Vagina (tissue), 2 donors: ENCODE data around the gene INSR. TPM values are rescaled to one million over a fixed set of nuclear protein-coding genes. Genes with fewer than 3 reads are reported as not detected.

Experiments used
- DNase-seq, 2 donors: peaks; one replicate each; pipeline ENCODE4 v3.0.0-alpha.2; 2017; ENCODE audit errors: extremely low spot score in 2 of 2
- H3K27ac ChIP-seq: fragments of 200-600 bp; sonication (generic); one replicate; pipeline ENCODE4 v1.5.1; 2019
- H3K27me3 ChIP-seq: fragments of 200-600 bp; sonication (generic); one replicate; pipeline ENCODE4 v1.5.1; 2019
- H3K36me3 ChIP-seq, 2 donors: fragments of 200-600 bp; sonication (generic); one replicate each; pipeline ENCODE4 v1.5.1; 2017 to 2019
- H3K4me1 ChIP-seq: fragments of 200-600 bp; sonication (generic); one replicate; pipeline ENCODE4 v1.5.1; 2019
- H3K4me3 ChIP-seq, 2 donors: fragments of 200-600 bp; sonication (generic); 1 replicate in 1 of 2; 2 replicates in 1 of 2; pipeline ENCODE4 v1.5.1; 2016 to 2019
- H3K9me3 ChIP-seq: fragments of 200-600 bp; sonication (generic); one replicate; pipeline ENCODE4 v1.5.1; 2019
- POLR2A ChIP-seq, 2 donors: fragments of 450-650 bp; IDR thresholded peaks; one replicate each; pipeline ENCODE4 v1.6.1; 2017; ENCODE audit warnings: antibody characterized with exemption in 2 of 2, mild to moderate bottlenecking in 2 of 2, moderate library complexity in 2 of 2
- POLR2AphosphoS5 ChIP-seq, 2 donors: sonication (generic); formaldehyde crosslinking; IDR thresholded peaks; one replicate each; pipeline ENCODE4 v1.9.0; 2017; ENCODE audit warnings: antibody characterized with exemption in 2 of 2, mild to moderate bottlenecking in 2 of 2, low read depth in 1 of 2; ENCODE audit not compliant: insufficient read depth in 1 of 2
- intact Hi-C: fragments of 100-400 bp; cut with DNase I; formaldehyde crosslinking; loops from one replicate; pipeline ENCODE4 v1.15.1; 2023
- total RNA-seq: library from RNA; depleted of rRNA; stranded (reverse); fragments of >200 nt; gene quantifications from one replicate; pipeline ENCODE4 v1.2.3, GENCODE V29; 2016
- TF ChIP-seq, protein P1 (sequence below), 3 experiments: fragments of 450-650 bp in 2 of 3; fragments of 200-600 bp in 1 of 3; sonication (generic) in 1 of 3; IDR thresholded peaks; one replicate each; pipeline ENCODE4 v1.5.1; 2017 to 2019; ENCODE audit warnings: antibody characterized with exemption in 3 of 3, mild to moderate bottlenecking in 2 of 3, moderate library complexity in 2 of 3

The INSR gene
- total RNA-seq, 1 donor from 2014 or later = 86.7 TPM

DNA sequence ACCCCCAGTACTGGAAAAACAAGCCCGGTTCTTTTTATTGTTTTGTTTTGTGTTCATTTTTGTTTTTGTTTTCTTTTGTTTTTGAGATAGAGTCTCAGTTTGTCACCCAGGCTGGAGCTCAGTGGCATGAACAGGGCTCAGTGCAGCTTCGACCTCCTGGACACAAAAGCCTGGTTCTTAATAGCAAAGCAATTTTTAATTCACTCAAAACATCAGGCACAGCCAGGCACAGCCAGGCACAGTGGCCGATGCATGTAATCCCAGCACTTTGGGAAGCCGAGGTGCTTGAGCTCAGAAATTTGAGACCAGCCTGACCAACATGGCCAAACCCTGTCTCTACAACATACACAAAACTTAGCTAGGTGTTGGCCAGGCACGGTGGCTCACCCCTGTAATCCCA lies 30.7 kb downstream of the INSR start:
- H3K9me3 ChIP-seq = no peaks in the 10 kb centered on the region
- H3K4me3 ChIP-seq = no peak overlapping the region
- no peaks in the 10 kb centered on the region for H3K27me3 ChIP-seq
- TF ChIP-seq POLR2A (IDR thresholded peaks at IDR 0.05) = no peak
- TF ChIP-seq, protein P1, sequence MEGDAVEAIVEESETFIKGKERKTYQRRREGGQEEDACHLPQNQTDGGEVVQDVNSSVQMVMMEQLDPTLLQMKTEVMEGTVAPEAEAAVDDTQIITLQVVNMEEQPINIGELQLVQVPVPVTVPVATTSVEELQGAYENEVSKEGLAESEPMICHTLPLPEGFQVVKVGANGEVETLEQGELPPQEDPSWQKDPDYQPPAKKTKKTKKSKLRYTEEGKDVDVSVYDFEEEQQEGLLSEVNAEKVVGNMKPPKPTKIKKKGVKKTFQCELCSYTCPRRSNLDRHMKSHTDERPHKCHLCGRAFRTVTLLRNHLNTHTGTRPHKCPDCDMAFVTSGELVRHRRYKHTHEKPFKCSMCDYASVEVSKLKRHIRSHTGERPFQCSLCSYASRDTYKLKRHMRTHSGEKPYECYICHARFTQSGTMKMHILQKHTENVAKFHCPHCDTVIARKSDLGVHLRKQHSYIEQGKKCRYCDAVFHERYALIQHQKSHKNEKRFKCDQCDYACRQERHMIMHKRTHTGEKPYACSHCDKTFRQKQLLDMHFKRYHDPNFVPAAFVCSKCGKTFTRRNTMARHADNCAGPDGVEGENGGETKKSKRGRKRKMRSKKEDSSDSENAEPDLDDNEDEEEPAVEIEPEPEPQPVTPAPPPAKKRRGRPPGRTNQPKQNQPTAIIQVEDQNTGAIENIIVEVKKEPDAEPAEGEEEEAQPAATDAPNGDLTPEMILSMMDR (IDR thresholded peaks at IDR 0.05) = no peak
- peaks cover 0 to 13% of the 10 kb centered on the region in 2 donors for H3K36me3 ChIP-seq
- no peak overlapping the region for H3K27ac ChIP-seq
- DNase-seq = no peak
- intact Hi-C loops = no loop called here
- peaks cover 45% of the 10 kb centered on the region for H3K4me1 ChIP-seq

DNA sequence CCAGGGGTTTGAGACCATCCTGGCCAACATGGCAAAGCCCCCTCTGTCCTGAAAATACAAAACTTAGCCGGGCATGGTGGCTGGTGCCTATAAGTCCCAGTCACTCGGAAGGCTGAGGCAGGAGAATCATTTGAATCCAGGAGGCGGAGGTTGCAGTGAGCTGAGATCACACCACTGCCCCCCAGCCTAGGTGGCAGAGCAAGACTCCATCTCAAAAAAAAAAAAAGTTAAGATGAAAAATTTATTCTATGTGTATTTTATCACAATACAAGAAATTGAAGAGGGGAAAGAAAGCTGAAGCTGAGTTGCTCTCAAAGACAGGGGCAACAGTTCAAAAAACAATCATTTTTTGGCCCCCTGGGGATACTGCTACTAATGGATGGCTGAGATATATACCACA lies 31.1 kb downstream of the INSR start:
- H3K4me1 ChIP-seq = peaks cover 50% of the 10 kb centered on the region

DNA sequence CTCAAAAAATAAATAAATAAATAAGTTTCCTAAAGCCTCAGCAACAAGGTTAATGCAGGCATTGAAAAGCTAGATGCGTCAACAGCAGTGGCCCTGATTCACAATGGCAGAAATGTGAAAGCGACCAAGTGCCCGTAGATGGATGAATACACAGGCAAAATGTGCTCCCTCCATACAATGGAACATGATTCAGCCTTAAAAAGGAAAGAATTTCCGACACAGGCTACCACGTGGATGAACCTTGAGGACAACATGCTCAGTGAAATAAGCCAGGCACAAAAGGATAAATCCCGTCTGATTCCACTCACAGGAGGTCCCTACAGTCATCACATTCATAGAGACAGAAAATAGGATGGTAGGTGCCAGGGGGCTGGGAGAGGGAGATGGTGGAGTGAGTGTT lies 31.7 kb downstream of the INSR start:
- peaks cover 56% of the 10 kb centered on the region for H3K4me1 ChIP-seq
- no peak overlapping the region for H3K27ac ChIP-seq
- intact Hi-C loops = no loop called here

More for the DNA sequence above, 31.1 kb downstream of the INSR start:
- no peaks in the 10 kb centered on the region for H3K9me3 ChIP-seq
- no peak overlapping the region for H3K4me3 ChIP-seq
- intact Hi-C loops = no loop called here
- TF ChIP-seq, protein P1 (IDR thresholded peaks at IDR 0.05) = no peak
- TF ChIP-seq POLR2AphosphoS5 (IDR thresholded peaks at IDR 0.05; ENCODE audit: insufficient read depth in 1 of 2, low read depth in 1 of 2) = no peak
- H3K27me3 ChIP-seq = no peaks in the 10 kb centered on the region
- DNase-seq = no peak
- no peak overlapping the region for H3K27ac ChIP-seq
- H3K36me3 ChIP-seq = peaks cover 0 to 13% of the 10 kb centered on the region in 2 donors

DNA sequence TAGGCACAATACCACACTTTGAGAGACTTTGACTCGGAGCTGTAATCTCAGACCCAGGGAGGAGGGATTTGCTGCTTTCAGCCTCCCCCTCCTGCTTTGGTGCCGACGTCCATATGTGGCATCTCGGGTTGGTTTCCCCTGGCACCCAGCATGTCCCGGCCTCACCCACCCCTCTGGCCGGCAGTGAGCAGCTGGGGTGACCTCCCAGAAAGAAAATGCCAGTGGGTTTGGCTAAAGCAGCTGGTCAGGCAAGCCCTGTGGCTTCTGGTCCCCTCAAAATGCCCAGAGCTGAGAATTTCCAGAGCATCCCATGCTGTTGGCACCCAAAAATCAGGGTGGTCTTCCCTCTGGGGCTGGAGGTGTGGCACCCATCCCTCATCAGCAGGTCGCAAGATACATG lies 34.1 kb downstream of the INSR start:
- intact Hi-C loops = no loop called here
- no peak for DNase-seq
- H3K4me3 ChIP-seq = no peak overlapping the region
- no peaks in the 10 kb centered on the region for H3K27me3 ChIP-seq
- TF ChIP-seq, protein P1 (IDR thresholded peaks at IDR 0.05) = no peak
- TF ChIP-seq POLR2AphosphoS5 (IDR thresholded peaks at IDR 0.05; ENCODE audit: insufficient read depth in 1 of 2, low read depth in 1 of 2) (no peak), POLR2A (IDR thresholded peaks at IDR 0.05) (no peak)
- no peaks in the 10 kb centered on the region for H3K9me3 ChIP-seq
- no peaks in the 10 kb centered on the region for H3K36me3 ChIP-seq
- H3K27ac ChIP-seq = no peak overlapping the region
- peaks cover 50% of the 10 kb centered on the region for H3K4me1 ChIP-seq

More for the DNA sequence above, 31.7 kb downstream of the INSR start:
- no peaks in the 10 kb centered on the region for H3K9me3 ChIP-seq
- H3K4me3 ChIP-seq = no peak overlapping the region
- TF ChIP-seq POLR2A (IDR thresholded peaks at IDR 0.05) = no peak
- TF ChIP-seq, protein P1 (IDR thresholded peaks at IDR 0.05) = no peak
- no peak for TF ChIP-seq POLR2AphosphoS5 (IDR thresholded peaks at IDR 0.05; ENCODE audit: insufficient read depth in 1 of 2, low read depth in 1 of 2)
- DNase-seq = no peak
- H3K27me3 ChIP-seq = no peaks in the 10 kb centered on the region
- peaks cover 0 to 11% of the 10 kb centered on the region in 2 donors for H3K36me3 ChIP-seq

DNA sequence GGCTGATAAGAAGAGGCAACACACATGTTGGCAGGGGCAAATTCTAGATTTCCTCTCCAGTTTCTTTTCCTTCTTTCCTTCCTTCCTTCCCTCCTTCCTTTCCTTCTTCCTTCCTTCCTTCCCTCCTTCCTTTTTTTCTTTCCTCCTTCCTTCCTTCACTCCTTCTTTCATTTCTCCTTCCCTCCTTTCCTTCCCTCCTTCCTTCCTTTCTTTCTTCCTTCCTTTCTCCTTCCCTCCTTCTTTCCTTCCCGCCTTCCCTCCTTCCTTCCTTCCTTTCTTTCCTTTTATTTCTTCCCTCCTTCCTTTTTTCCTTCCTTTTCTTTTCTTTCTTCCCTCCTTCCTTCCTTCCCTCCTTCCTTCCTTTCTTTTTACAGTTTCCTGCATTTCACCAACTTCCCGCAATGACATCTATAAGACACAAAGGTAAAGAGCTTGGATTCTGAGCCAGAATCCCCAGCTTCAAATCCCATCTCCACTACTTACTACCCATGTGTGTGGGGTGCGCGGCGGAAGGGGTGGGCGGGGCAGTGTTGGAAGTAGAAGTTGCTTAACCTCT lies 35.3 kb downstream of the INSR start:
- H3K4me1 ChIP-seq = peaks cover 50% of the 10 kb centered on the region
- TF ChIP-seq POLR2AphosphoS5 (IDR thresholded peaks at IDR 0.05; ENCODE audit: insufficient read depth in 1 of 2, low read depth in 1 of 2) (no peak), POLR2A (IDR thresholded peaks at IDR 0.05) (no peak)
- TF ChIP-seq, protein P1 (IDR thresholded peaks at IDR 0.05) = no peak
- no peak overlapping the region for H3K27ac ChIP-seq
- H3K9me3 ChIP-seq = no peaks in the 10 kb centered on the region
- no peak overlapping the region for H3K4me3 ChIP-seq
- intact Hi-C loops = no loop called here
- no peak for DNase-seq
- no peaks in the 10 kb centered on the region for H3K27me3 ChIP-seq
- no peaks in the 10 kb centered on the region for H3K36me3 ChIP-seq
